Left renal cortex interstitium (tissue), 4 donors: ENCODE data around the gene OGG1. TPM values are rescaled to one million over a fixed set of nuclear protein-coding genes. Genes with fewer than 3 reads are reported as not detected.
"Not testable (repeated sequence)": the region's sequence is repeated elsewhere in the genome, so short reads cannot be mapped to it uniquely, and the experiment has no call there.

Experiments used
- DNase-seq, 4 donors: peaks; one replicate each; pipeline ENCODE4 v3.0.0-alpha.2; 2013; ENCODE audit warnings: low read depth in 4 of 4, low spot score in 2 of 4, missing footprints in 1 of 4
- polyA plus RNA-seq, 4 donors: library from polyadenylated mRNA; unstranded; fragments of 120-200 nt; gene quantifications; one replicate each; pipeline ENCODE4 v1.2.1, GENCODE V29; 2013; ENCODE audit not compliant: insufficient read length in 4 of 4

The OGG1 gene
- polyA plus RNA-seq, 4 donors, result 47.5 to 82.6 (median 57.0) TPM

DNA sequence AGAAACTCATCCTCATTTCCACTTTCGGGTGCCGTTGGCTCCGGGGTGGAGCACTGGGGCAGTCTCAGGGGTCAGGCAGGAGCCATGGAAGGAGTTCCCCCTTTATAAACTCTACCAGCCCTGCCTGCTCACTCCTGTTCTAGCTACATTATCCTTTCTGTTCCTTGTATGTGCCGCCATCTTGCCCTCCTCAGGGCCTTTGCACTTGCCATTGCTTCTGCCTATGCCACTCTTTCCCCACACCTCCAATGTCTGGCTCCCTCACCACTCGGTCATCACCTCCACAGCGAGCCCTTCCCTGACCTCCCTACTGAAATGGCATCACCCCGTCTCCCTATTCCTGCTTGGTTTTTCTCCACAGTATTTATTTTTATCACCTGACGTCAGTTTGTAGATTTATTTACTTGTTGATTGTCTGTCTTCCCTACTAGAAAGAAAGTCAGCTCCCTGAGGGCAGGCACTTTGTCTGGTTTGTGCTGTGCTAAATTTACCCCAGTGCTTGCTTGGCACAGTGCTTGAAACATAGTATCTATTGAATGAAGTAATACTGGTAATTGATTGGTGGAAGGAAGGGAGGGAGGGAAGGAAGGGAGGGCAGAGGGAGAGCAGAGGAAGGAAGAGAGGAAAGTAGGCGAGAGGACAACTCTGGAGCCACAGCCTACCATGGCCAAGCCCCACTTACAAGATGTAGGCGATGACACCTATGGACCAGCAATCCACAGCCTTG is 11.2 kb downstream of the OGG1 start:
- DNase-seq, result no peak

DNA sequence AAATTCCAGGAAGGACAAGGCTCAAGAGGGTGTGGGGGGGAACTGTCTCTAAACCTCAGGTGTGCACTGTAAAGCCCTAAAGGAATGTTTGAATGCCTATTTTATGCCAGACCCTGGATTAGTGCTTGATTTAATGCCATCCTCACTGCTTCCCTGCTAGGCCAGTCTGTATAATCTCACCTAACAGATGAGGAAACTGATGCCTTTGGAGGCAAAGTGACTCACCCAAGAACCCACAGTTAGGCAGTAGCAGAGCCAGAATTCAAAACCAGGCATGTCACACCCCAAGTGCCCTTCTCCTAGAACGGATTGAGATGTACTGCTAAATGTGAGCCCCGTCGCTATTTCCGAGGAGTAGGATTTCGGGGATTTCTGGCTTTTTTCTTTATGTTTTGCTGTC is 12.2 kb downstream of the OGG1 start:
- DNase-seq, result no peak

DNA sequence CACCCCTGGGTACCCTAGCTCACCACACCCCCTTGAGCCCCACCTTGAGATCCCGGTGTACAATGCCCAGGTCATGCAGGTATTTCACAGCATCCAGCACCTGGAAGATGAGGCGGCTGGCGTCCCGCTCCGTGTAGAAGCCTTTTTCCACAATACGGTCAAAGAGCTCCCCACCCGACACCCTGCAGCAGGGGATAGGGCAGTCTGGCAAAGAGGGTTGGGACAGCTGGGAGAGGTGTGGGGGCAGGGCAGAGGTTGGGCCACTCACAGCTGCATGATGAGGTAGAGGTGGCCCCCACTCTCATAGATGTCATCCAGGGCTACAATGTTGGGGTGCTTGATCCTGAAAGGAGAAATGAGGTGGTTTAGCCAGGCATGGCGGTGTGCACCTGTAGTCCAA is 13.1 kb downstream of the OGG1 start:
- DNase-seq, result no peak

DNA sequence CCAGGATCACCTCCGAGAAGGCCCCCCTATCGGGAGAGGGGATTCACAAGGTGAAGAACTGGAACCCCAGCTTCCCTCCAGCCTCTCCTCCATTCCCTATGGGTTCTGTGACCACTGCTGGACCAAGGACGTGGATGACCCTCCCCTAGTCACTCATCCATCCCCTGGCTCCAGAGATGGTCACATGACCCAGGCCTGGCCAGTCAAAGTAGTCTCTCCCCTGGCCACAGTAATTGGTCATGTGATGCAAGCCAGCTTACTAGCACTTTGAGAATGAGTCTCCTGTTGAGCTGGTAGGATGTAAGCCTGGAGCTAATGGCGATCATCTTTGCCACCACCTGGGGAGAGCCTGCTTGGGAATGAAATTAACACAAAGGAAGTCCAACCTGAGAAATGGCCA is 16.1 kb downstream of the OGG1 start:
- DNase-seq, result no peak

DNA sequence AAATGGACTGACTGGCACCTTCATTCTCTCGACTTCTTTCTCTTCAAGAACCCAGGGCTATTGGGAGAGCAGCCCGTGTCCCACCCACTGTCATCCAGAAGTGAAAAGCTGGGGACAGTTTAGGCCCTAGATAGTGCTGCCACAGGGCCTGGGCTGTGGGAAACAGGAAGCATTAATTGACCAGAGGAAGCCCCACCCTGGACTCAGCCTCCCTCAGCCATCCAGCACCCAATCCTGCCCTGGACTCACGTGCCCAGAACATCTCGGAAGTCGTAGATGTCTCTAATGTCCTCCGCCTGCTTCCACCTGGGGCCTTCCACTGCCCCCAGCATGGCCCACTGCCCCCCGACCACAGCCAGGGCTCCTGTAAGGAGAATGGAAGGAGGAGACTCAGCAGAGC is 17.7 kb downstream of the OGG1 start:
- DNase-seq, result no peak

DNA sequence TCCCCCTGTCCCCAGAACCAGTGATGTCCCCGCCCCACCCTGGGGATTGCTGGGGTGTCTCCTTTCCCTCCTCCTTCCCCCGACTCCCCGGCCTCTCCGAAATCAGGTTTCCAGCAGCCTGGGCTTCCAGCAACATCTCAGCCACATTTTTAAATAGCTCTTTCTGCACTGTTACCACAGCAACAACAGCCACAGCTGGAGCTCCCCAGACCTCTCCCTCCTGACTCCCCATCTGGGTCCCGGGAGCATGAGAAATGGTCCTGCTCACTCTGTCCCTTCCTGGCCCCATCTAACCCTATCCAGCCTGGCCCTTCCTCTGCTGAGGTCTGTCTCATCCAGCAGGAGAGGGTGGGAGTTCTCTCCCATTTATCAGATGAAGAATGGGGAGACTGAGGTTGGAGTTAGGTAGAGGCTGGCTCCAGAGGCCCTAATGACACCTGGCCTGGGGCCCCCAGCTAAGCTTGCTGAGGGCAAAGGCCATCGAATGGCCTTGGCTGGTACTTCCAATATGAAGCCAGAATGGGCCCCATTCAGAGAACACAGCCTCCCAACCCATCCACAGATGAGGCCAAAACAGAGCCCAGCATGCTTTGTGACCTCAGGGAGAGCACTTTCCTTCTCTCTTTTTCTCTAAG is 18.5 kb downstream of the OGG1 start:
- DNase-seq, result no peak

DNA sequence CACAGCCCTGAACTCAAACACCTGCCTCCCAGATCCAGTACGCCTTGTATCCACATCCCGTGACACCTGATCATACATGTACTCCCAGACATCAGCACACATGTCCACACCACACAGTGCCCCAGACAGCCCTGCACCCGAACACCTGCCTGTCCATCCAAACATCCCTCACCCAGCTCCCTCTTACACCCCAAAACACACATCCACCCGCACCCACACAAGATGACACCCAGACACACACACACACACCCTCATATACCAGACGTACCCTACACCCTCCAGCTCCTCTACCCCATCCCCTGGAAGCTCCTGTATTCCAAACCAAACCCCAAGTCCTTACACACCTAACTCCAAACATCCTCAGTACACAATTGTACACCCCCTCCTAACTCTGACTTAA is 19.3 kb downstream of the OGG1 start:
- no peak for DNase-seq

DNA sequence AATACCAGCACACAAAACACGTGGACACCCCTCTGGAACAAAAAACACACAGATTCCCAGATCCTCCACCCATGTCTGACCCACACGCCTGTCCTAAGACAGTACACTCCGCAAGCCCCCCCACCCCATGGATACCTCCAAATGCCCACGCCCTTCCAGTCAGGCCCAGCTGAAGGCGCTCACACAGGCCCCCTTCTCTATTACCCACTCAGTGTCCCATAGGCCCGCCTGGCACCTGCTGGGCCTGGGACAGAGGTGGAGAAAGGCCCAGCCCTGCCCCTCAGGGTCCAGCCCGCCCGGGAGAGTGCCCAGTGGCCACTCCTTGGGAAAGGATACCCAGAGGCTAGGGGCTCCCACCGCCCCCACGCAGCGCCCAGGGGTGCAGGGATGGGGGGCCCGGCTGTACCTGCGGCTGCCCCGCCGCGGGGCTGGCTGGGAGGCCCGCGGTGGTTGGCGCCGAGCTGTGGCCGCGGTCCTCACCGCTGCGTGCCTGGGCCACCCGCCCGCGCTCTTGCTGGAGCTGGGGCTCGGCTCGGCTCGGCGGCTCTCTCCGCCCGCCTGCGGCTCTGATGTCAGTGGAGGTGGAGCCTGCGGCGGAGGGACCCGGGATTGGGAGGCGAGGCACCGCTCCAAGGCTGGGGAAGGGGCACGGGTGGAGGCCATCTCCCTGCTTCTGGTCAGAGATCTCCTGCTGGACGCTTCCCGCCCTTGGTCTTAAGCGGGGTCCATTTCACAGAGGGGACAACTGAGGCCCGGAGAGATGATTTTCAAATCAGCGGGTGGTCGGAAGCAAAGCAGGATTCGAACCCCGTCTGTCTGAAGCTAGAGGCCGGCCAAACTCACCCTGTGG is 19.9 kb downstream of the OGG1 start, which contains the start of gene CAMK1:
Gene CAMK1, minus strand, starts transcription at position 522 of the 850 bp plus-strand sequence. CDS start 2,198 bp downstream, outside the sequence.
- DNase-seq, result peak in 2 of 4 donors; percentile 52 to 53

DNA sequence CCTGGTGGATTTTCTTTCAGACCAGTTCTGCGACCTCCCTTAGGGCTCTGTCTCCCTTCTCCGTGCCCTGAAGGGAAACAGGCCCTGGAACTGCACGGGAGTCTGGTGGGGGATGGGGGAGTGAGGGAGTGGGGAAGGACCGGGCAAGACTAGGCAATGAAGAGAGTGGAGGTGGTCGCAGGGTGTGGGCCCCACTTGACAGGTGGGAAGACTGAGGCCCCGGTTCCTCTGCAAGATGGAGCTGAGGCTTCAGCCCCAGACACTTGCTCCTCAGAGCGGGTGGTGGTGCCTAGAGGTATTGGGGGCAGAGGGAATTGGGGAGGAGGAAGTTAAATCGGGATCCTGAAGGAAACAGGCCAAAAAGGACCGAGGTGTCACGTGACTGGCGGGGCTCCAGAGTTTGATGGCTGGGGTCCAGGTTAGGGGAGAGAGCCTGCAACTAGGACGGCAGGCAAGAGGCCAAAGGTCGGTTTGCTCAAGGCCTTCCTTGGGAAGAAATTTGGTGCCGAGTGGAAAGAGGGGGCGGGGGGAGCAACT is 20.6 kb downstream of the OGG1 start:
- peak in 1 of 4 donors; percentile 55 for DNase-seq

DNA sequence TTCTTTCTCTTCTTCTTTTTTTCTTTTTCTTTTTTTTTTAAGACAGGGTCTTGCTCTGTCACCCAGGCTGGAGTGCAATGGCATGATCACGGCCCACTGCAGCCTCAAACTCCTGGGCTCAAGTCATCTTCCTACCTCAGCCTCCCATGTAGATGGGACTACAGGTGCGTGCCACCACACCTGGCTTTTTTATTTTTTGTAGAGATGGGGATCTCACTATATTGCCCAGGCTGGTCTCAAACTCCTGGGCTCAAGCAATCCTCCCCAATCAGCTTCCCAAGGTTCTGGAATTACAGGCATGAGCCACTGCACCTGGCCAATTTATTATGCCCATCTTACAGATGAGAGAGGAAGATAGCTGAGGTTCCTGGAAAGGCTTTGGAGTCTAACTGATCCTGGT is 21.3 kb downstream of the OGG1 start:
- not testable (repeated sequence) for DNase-seq

DNA sequence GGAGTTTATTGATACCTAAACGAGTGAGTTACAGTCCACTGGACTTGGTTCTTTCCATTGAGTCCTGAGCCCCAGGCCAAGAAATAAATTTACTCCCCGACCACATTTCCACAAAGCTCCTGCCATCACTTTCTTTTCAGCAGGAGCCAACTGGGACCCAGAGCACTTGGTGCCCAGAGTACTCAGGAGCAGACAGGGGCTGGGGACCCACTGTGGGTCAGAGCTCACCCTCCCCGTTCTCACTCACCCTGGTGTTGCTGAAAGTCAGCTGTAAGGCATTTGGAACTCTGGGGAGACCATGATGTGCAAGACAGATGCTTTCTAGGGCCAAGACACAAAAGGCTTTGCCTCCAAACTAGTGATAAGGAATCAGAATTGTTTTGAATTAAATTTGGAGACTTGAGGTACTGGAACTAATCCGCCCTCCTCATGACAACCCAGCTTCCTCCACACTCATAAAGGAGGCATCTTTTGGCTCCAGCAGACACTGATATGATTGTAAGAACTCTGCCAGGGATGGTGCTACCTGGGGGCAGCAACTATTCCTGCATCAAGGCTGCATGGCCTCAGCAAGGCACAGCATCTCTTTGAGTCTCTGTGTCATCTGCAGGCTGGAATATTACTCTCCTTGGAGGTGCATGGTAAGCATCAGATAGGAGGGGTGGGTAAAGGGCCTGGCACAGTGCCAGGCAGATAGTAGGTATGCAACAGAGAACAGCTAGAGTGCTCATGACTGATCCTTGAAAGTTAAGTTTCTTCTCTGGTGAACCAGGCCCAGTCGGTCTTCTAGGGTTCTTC is 27.3 kb downstream of the OGG1 start:
- DNase-seq, result no peak

DNA sequence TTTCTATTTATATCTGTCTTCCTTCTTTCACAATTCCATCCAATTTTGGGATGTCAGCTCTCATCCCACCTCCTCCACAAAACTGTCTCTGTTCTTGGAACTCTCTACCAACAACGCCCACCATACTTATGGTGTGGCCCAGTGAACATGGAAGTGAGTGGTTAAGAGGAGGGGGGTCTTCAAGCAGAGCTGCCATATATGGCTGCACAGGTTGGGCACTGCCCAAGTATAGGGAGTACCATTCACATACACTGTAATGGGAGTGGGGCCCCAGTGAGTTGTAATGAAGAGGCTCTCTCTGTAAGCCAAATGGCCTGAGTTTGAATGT is 27.9 kb downstream of the OGG1 start:
- no peak for DNase-seq

DNA sequence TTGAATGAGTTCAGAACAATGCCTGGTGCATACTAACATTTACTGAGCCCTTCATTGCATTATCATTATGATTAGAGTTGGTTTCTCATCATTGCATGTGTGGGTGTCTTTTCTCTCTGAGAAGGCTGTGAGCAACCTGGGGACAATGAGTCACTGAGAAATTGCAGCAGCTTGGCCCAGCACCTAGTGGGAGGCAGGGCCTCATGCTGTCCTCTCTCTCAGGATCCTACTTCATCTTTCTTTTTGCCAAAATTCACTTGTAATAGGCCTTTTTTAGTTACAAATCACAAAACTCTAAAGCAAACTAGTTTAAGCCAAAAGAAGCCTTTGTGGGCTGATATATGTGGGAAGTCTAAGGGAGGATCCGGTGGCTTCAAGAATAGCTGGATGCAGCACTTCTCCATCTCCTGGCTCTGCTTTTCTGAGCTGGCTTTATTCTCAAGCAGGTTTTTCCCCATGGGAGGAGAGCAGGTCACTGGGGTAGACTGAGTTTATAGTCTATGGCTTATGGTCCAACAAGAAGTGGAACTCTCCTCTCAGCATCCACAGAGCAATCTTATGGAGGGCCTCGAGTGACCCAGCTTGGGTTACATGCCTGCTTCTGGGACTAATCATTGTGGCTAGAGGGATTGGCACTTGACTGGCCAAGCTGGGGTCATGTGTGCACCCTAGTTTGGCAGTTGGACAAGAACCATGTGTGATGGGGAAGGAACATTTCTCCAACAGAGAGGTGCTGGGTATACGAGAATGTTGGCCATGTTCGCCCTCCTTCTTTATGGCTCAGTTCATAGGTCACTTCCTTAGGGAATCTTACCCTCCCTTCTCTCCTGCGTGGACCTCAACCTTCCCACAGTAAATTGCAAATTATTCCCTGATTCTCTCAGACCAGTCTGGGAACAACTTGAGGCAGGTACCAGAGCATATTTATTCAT is 28.7 kb downstream of the OGG1 start:
- DNase-seq, result no peak

DNA sequence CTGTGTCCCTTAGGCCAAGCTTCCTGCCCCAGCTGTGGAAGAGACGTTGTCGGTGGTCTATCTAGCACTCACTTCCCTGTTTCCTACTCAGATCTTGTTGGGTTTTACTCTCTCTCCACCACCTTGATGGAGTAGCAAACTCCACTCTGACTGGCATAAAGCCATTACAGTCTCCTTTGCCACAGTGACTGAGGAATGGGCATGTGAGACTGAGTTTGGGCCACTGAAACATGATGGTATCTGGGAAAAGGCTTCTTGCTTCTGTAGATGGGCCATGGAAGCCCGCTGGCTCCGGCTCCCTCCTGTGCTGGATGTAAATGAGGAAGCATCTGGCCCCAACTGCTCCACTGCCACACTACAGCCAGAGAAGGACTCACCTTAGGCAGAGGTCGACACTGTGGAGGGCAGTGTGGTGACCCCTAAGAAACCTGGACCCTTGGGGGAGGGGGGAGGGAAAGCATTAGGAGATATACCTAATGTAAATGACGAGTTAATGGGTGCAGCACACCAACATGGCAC is 29.4 kb downstream of the OGG1 start:
- no peak for DNase-seq

DNA sequence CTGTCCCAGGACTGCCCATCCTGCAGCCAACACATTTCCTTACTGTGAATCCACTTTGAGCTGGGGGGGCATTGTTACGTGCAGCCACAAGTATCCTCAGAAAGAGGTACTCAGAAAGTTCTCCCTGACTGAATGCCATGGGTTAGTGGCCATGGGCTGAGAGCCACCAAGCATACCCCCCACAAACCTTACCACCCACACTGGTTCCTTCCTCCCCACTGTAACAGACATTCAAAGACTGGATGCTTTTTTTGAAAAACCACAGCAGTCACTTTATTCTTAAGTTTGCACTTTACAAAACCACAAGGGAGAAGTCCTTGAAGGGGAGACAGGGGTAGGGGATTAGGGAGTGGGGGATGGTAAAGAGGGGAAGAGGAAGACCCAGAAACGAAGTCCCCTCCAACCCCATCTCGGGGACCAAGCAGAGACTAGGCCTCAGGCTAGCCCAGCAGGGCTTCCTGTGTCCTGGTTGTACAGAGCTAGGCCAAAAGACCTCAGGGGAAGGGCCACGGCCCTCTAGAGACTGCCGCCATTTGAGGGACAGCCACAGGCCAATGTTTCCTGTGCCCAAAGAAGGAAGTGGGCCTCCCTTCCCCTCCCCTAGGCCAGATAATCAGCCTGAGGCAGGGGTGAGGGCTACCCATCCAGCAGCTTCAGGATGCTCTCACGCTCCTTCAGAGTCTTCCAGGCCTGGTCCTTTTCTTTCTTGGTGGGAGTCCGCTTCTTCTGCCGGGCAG is 30.1 kb downstream of the OGG1 start:
- no peak for DNase-seq

DNA sequence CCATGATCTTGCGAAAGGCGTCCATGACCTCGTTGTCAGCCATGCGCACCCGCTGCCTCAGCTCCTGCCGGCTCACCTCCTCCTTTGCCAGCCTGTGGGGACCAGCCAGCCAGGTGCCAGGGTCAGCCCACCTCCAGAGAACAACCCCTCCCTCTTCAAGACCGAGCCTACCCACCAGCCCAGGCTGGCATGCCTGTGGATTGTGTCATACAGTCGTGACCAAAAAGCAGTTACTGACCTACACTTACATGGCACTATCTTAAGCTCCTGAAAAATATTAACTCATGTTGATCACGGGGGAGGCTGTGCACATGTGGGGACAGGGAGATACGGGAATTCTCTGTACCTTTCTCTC is 30.7 kb downstream of the OGG1 start:
- DNase-seq, result no peak

DNA sequence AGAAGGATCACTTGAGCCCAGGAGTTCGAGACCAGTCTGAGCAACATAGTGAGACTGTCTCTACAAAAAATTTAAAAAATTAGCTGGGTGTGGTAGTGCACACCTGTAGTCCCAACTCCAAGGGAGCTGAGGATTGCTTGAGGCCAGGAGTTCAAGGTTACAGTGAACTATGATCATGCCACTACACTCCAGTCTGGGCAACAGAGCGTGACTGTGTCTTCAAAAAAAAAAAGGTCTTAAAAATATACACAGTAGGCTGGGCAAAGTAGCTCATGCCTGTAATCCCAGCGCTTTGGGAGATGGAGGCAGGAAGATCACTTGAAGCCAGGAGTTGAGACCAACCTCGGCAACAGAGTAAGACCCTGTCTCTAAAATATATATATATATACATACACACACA is 31.2 kb downstream of the OGG1 start:
- DNase-seq, result no peak

DNA sequence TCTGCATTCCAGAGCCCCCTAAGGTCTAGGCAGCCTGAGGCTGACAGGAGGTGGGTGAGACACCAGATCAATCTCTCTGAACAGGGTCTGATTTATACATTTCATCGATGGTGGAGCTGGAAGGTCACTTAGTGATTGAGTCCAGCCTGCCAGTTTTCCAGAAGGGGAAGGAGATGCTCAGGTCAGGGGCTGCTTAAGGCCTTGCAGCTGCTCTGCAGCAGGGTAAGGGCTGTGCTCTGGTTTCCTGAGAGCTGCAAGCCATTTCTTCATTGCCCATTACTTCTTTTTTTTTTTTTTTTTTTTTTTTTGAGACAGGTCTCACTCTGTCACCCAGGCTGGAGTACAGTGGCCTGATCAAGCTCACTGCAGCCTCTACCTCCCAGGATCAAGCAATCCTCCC is 31.8 kb downstream of the OGG1 start:
- DNase-seq, result no peak
